NCI-H128 (cell line): ENCODE data around the gene TMEM134.

Experiments
- DNase-seq: peaks from one replicate; lab custom pipeline; 2025; ENCODE audit not compliant: unreplicated experiment; lab: John Stamatoyannopoulos, UW

The TMEM134 gene

GRCh38 chr11:67500831-67501715 lies 32.0 kb upstream of the TMEM134 start:
- no peak for DNase-seq

- no peak for DNase-seq
Observed at GRCh38 chr11:67500484-67500821, 31.4 kb upstream of the TMEM134 start.

- DNase-seq = no peak
Observed at GRCh38 chr11:67499808-67500483, 30.9 kb upstream of the TMEM134 start.

- no peak for DNase-seq
Observed at GRCh38 chr11:67498544-67498972, 29.5 kb upstream of the TMEM134 start.

- DNase-seq = no peak
Observed at GRCh38 chr11:67497656-67498291, 28.7 kb upstream of the TMEM134 start.

- no peak for DNase-seq
Observed at GRCh38 chr11:67496113-67496512, 27.1 kb upstream of the TMEM134 start.

GRCh38 chr11:67495234-67496005 lies 26.4 kb upstream of the TMEM134 start:
- no peak for DNase-seq

GRCh38 chr11:67494371-67495233 lies 25.6 kb upstream of the TMEM134 start:
- no peak for DNase-seq

GRCh38 chr11:67493548-67494370 lies 24.7 kb upstream of the TMEM134 start:
- no peak for DNase-seq

GRCh38 chr11:67492801-67493547 lies 23.9 kb upstream of the TMEM134 start:
- DNase-seq = no peak

GRCh38 chr11:67492069-67492727 lies 23.1 kb upstream of the TMEM134 start:
- DNase-seq = no peak

- no peak for DNase-seq
Observed at GRCh38 chr11:67491276-67492068, 22.4 kb upstream of the TMEM134 start.

- DNase-seq = no peak
Observed at GRCh38 chr11:67490727-67491065, 21.6 kb upstream of the TMEM134 start.

GRCh38 chr11:67489885-67490726 lies 21.1 kb upstream of the TMEM134 start:
- no peak for DNase-seq

- DNase-seq = no peak
Observed at GRCh38 chr11:67489203-67489884, 20.3 kb upstream of the TMEM134 start.
